ENCODE measurements around the gene NRG3. TPM values are rescaled to one million over a fixed set of nuclear protein-coding genes. Genes with fewer than 3 reads are reported as not detected.

NRG3 gene
- total RNA-seq, 2 experiments from 2014 or later = not detected

GRCh38 chr10:81950358-81950757 lies 75.4 kb downstream of the NRG3 start:
- no TSS peak for BruUV-seq (replicated peaks)
- Histone ChIP-seq H3K27ac (ENCODE audit: low read depth, low read length, poor library complexity, severe bottlenecking) (no peak overlapping the region), H3K79me2 (ENCODE audit: insufficient read depth, low read depth, low read length) (no peaks in the 10 kb centered on the region), H3K4me2 (ENCODE audit: low read length) (no peak overlapping the region), H3K36me3 (ENCODE audit: insufficient read depth, low read length) (no peaks in the 10 kb centered on the region), H3K4me1 (ENCODE audit: insufficient read depth, low read length, poor library complexity, severe bottlenecking) (no peaks in the 10 kb centered on the region), H4K20me1 (ENCODE audit: insufficient read depth, low read length) (no peaks in the 10 kb centered on the region), H2AFZ (ENCODE audit: low read length) (no peak overlapping the region), H3K9me3 (ENCODE audit: low read length) (no peaks in the 10 kb centered on the region), H3K4me3 (ENCODE audit: low read depth, low read length, poor library complexity, severe bottlenecking) (no peak overlapping the region), H3K9me2 (ENCODE audit: insufficient read depth, low read length) (no peaks in the 10 kb centered on the region)
- intact Hi-C loops (cut with micrococcal nuclease; ENCODE audit: unreplicated experiment) = no loop called here
- DNase-seq (ENCODE audit: low spot score) = no peak
- TF ChIP-seq CTCF (conservative IDR thresholded peaks at IDR 0.05; ENCODE audit: low read length) (no peak), EZH2phosphoT487 (IDR thresholded peaks at IDR 0.05; ENCODE audit: borderline replicate concordance, low read depth, low read length) (no peak)
- ChIA-PET POLR2A (no interaction called here), CTCF (ENCODE audit: unreplicated experiment) (no interaction called here)

GRCh38 chr10:81953420-81953819 lies 78.4 kb downstream of the NRG3 start:
- H3K79me2 ChIP-seq (ENCODE audit: insufficient read depth, low read depth, low read length) = no peaks in the 10 kb centered on the region
- H4K20me1 ChIP-seq (ENCODE audit: insufficient read depth, low read length) = no peaks in the 10 kb centered on the region
- H3K4me2 ChIP-seq (ENCODE audit: low read length) = no peak overlapping the region
- no peak overlapping the region for H2AFZ ChIP-seq (ENCODE audit: low read length)
- DNase-seq (ENCODE audit: low spot score) = no peak
- H3K9me3 ChIP-seq (ENCODE audit: low read length) = no peaks in the 10 kb centered on the region
- H3K4me1 ChIP-seq (ENCODE audit: insufficient read depth, low read length, poor library complexity, severe bottlenecking) = no peaks in the 10 kb centered on the region
- CTCF ChIA-PET (ENCODE audit: unreplicated experiment) = no interaction called here
- POLR2A ChIA-PET = no interaction called here
- no peak overlapping the region for H3K4me3 ChIP-seq (ENCODE audit: low read depth, low read length, poor library complexity, severe bottlenecking)
- TF ChIP-seq CTCF (conservative IDR thresholded peaks at IDR 0.05; ENCODE audit: low read length) = no peak
- TF ChIP-seq EZH2phosphoT487 (IDR thresholded peaks at IDR 0.05; ENCODE audit: borderline replicate concordance, low read depth, low read length) = no peak
- no peak overlapping the region for H3K27ac ChIP-seq (ENCODE audit: low read depth, low read length, poor library complexity, severe bottlenecking)
- no peaks in the 10 kb centered on the region for H3K36me3 ChIP-seq (ENCODE audit: insufficient read depth, low read length)
- intact Hi-C loops (cut with micrococcal nuclease; ENCODE audit: unreplicated experiment) = no loop called here
- BruUV-seq (replicated peaks) = no TSS peak
- no peaks in the 10 kb centered on the region for H3K9me2 ChIP-seq (ENCODE audit: insufficient read depth, low read length)

GRCh38 chr10:81957976-81958375 lies 83.0 kb downstream of the NRG3 start:
- Histone ChIP-seq H3K79me2 (ENCODE audit: insufficient read depth, low read depth, low read length) (no peaks in the 10 kb centered on the region), H3K4me2 (ENCODE audit: low read length) (no peak overlapping the region), H3K4me1 (ENCODE audit: insufficient read depth, low read length, poor library complexity, severe bottlenecking) (no peaks in the 10 kb centered on the region), H4K20me1 (ENCODE audit: insufficient read depth, low read length) (no peaks in the 10 kb centered on the region), H3K9me2 (ENCODE audit: insufficient read depth, low read length) (no peaks in the 10 kb centered on the region), H3K36me3 (ENCODE audit: insufficient read depth, low read length) (no peaks in the 10 kb centered on the region), H2AFZ (ENCODE audit: low read length) (no peak overlapping the region), H3K9me3 (ENCODE audit: low read length) (no peaks in the 10 kb centered on the region), H3K27ac (ENCODE audit: low read depth, low read length, poor library complexity, severe bottlenecking) (no peak overlapping the region), H3K4me3 (ENCODE audit: low read depth, low read length, poor library complexity, severe bottlenecking) (no peak overlapping the region)
- ChIA-PET CTCF (ENCODE audit: unreplicated experiment) (no interaction called here), POLR2A (interaction anchor here (1.6 kb wide), 1 partner anchor 8 kb away, joined by 3 read pairs; no protein-coding TSS in a partner anchor)
- BruUV-seq (replicated peaks) = no TSS peak
- intact Hi-C loops (cut with micrococcal nuclease; ENCODE audit: unreplicated experiment) = no loop called here
- no peak for DNase-seq (ENCODE audit: low spot score)
- TF ChIP-seq EZH2phosphoT487 (IDR thresholded peaks at IDR 0.05; ENCODE audit: borderline replicate concordance, low read depth, low read length) = no peak
- TF ChIP-seq CTCF (conservative IDR thresholded peaks at IDR 0.05; ENCODE audit: low read length) = no peak
